Measurements from ENCODE around the gene ZSWIM6. TPM values are rescaled to one million over a fixed set of nuclear protein-coding genes. Genes with fewer than 3 reads are reported as not detected.

The ZSWIM6 gene
- polyA plus RNA-seq, 1 of the 3 experiments (the other 2 are of a cell fraction): 7.4 TPM

DNA sequence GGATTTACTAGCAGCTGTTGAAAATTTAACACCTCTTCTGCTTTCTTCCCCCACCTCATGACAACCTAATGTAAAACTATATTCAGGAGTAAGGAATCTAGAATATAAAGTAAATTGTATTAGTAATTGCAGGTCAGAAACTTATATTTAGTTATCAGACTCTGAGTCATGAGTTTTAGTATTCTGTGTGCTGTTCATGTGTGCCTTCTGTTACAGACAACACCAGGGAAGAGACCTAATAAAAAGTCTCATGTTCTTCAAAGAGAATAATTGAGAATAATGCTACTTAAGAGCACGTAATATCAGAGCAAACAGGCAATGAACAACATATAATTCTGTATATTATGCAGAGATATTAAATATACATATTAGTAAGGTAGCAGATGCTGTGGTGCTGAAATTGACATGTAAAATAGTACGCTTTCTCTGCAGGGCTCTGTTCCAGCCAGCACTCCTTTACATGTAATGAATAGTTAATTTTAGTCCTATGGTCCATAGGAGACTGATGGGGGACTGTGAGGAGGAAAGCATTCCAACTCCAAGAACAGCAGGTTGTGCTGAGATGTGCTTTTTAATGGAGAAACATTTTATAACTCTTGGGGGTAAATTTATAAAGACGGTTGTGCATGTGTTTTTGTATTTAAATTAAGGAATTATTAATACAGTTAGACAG is 106.4 kb downstream of the ZSWIM6 start:
- DNase-seq: no peak
- Histone ChIP-seq H3K4me1 (ENCODE audit: control insufficient read depth in 1 of 2, insufficient read depth in 2 of 2, low read depth in 1 of 2, low read length in 1 of 2) (no peaks in the 10 kb centered on the region; a peak in 3 of 4 replicates), H4K20me1 (ENCODE audit: insufficient read depth) (peaks cover 49% of the 10 kb centered on the region), H3K4me3 (ENCODE audit: low read depth in 2 of 2, low read length in 1 of 2) (no peak overlapping the region), H3K27ac (ENCODE audit: low read depth in 2 of 2, low read length in 1 of 2) (no peak overlapping the region), H3K79me2 (ENCODE audit: insufficient read depth) (peaks cover 73% of the 10 kb centered on the region), H2AFZ (ENCODE audit: low read depth) (no peak overlapping the region), H3K4me2 (no peak overlapping the region), H3K9me2 (no peaks in the 10 kb centered on the region), H3K27me3 (ENCODE audit: insufficient read depth) (no peaks in the 10 kb centered on the region), H3K36me3 (replicated peaks in 1 of 2; ENCODE audit: control insufficient read depth in 1 of 2, insufficient read depth in 2 of 2, low read length in 1 of 2) (peaks cover 0 to 7% of the 10 kb centered on the region in 2 experiments), H3F3A (replicated peaks; ENCODE audit: insufficient read depth) (peaks cover 2% of the 10 kb centered on the region), H3K9me3 (peaks cover 8% of the 10 kb centered on the region; the same call in 1 of the 2 replicates), H3K9ac (no peak overlapping the region)
- 87% methylated on average over 3 of the region's 3 CpGs for WGBS (ENCODE audit: low lambda C conversion rate)
- ChIA-PET CTCF (interaction anchor here (0.9 to 1.1 kb wide), 2 partner anchors 14 to 66 kb away, joined by 3 read pairs; no protein-coding TSS in a partner anchor), POLR2A (no interaction called here)
- TF ChIP-seq, protein P1, sequence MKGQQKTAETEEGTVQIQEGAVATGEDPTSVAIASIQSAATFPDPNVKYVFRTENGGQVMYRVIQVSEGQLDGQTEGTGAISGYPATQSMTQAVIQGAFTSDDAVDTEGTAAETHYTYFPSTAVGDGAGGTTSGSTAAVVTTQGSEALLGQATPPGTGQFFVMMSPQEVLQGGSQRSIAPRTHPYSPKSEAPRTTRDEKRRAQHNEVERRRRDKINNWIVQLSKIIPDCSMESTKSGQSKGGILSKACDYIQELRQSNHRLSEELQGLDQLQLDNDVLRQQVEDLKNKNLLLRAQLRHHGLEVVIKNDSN (IDR thresholded peaks at IDR 0.05; ENCODE audit: borderline replicate concordance, low read depth): no peak
- TF ChIP-seq RAD21 (IDR thresholded peaks at IDR 0.05; ENCODE audit: low read length): no peak
- TF ChIP-seq MXI1 (IDR thresholded peaks at IDR 0.05; ENCODE audit: low read depth, low read length): no peak
- no peak for TF ChIP-seq RFX5 (IDR thresholded peaks at IDR 0.05; ENCODE audit: low read length)
- no peak for TF ChIP-seq TAF1 (IDR thresholded peaks at IDR 0.05; ENCODE audit: borderline replicate concordance, low read depth, low read length)
- no peak for TF ChIP-seq NFIC (IDR thresholded peaks at IDR 0.05; ENCODE audit: borderline replicate concordance)

DNA sequence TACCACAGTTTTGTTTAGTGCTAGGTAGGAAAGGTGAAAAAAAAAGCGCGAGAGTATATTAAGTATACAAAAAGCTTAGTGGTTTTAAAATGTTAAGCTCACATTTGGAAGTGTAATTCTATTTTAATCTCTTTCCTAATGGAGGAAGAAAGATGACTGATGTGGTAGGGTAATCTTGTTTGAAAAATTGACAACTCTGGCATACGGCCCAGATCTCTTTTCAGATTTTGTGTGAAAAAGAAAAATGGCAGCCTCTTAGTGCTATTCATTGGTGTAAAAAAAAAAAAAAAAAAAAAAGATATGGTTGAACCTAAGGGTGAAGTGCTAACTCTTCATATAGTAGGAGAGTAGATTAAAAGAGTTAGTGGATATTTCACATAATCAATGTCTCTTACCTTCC is 108.0 kb downstream of the ZSWIM6 start:
- TF ChIP-seq, protein P1 (IDR thresholded peaks at IDR 0.05; ENCODE audit: borderline replicate concordance, low read depth): no peak
- no peak for TF ChIP-seq FOXJ3 (CRISPR knock-in tag; IDR thresholded peaks at IDR 0.05)
- no peak for TF ChIP-seq FOSL2 (IDR thresholded peaks at IDR 0.05; ENCODE audit: borderline replicate concordance, low read depth)
- TF ChIP-seq RAD21 (IDR thresholded peaks at IDR 0.05; ENCODE audit: low read length): no peak
- no peak for TF ChIP-seq TCF12 (IDR thresholded peaks at IDR 0.05)
- no peak for TF ChIP-seq MEF2A (IDR thresholded peaks at IDR 0.05; ENCODE audit: borderline replicate concordance, low read depth)
- TF ChIP-seq, protein P2, sequence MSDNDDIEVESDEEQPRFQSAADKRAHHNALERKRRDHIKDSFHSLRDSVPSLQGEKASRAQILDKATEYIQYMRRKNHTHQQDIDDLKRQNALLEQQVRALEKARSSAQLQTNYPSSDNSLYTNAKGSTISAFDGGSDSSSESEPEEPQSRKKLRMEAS (IDR thresholded peaks at IDR 0.05; ENCODE audit: low read depth): no peak
- TF ChIP-seq, protein P3, sequence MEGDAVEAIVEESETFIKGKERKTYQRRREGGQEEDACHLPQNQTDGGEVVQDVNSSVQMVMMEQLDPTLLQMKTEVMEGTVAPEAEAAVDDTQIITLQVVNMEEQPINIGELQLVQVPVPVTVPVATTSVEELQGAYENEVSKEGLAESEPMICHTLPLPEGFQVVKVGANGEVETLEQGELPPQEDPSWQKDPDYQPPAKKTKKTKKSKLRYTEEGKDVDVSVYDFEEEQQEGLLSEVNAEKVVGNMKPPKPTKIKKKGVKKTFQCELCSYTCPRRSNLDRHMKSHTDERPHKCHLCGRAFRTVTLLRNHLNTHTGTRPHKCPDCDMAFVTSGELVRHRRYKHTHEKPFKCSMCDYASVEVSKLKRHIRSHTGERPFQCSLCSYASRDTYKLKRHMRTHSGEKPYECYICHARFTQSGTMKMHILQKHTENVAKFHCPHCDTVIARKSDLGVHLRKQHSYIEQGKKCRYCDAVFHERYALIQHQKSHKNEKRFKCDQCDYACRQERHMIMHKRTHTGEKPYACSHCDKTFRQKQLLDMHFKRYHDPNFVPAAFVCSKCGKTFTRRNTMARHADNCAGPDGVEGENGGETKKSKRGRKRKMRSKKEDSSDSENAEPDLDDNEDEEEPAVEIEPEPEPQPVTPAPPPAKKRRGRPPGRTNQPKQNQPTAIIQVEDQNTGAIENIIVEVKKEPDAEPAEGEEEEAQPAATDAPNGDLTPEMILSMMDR (IDR thresholded peaks at IDR 0.05): no peak
- TF ChIP-seq EP300 (IDR thresholded peaks at IDR 0.05; ENCODE audit: borderline replicate concordance in 1 of 2, low read depth in 1 of 2, low read length in 1 of 2): no peak
- TF ChIP-seq, protein P4, sequence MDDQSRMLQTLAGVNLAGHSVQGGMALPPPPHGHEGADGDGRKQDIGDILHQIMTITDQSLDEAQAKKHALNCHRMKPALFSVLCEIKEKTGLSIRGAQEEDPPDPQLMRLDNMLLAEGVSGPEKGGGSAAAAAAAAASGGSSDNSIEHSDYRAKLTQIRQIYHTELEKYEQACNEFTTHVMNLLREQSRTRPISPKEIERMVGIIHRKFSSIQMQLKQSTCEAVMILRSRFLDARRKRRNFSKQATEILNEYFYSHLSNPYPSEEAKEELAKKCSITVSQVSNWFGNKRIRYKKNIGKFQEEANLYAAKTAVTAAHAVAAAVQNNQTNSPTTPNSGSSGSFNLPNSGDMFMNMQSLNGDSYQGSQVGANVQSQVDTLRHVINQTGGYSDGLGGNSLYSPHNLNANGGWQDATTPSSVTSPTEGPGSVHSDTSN (IDR thresholded peaks at IDR 0.05): no peak
- no peak for TF ChIP-seq CHD2 (IDR thresholded peaks at IDR 0.05; ENCODE audit: low read length, partially characterized antibody)
- TF ChIP-seq, protein P5, sequence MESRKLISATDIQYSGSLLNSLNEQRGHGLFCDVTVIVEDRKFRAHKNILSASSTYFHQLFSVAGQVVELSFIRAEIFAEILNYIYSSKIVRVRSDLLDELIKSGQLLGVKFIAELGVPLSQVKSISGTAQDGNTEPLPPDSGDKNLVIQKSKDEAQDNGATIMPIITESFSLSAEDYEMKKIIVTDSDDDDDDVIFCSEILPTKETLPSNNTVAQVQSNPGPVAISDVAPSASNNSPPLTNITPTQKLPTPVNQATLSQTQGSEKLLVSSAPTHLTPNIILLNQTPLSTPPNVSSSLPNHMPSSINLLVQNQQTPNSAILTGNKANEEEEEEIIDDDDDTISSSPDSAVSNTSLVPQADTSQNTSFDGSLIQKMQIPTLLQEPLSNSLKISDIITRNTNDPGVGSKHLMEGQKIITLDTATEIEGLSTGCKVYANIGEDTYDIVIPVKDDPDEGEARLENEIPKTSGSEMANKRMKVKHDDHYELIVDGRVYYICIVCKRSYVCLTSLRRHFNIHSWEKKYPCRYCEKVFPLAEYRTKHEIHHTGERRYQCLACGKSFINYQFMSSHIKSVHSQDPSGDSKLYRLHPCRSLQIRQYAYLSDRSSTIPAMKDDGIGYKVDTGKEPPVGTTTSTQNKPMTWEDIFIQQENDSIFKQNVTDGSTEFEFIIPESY (IDR thresholded peaks at IDR 0.05; ENCODE audit: borderline replicate concordance, low read depth): no peak
- Histone ChIP-seq H3K27me3 (ENCODE audit: insufficient read depth) (no peaks in the 10 kb centered on the region), H3K36me3 (replicated peaks in 1 of 2; ENCODE audit: control insufficient read depth in 1 of 2, insufficient read depth in 2 of 2, low read length in 1 of 2) (peaks cover under 1 to 7% of the 10 kb centered on the region in 2 experiments), H3K9me3 (peaks cover 8% of the 10 kb centered on the region; the same call in 1 of the 2 replicates), H3K4me1 (ENCODE audit: control insufficient read depth in 1 of 2, insufficient read depth in 2 of 2, low read depth in 1 of 2, low read length in 1 of 2) (no peaks in the 10 kb centered on the region; a peak in 3 of 4 replicates), H3F3A (replicated peaks; ENCODE audit: insufficient read depth) (peaks cover 2% of the 10 kb centered on the region), H3K79me2 (ENCODE audit: insufficient read depth) (peaks cover 68% of the 10 kb centered on the region), H3K9ac (no peak overlapping the region), H4K20me1 (ENCODE audit: insufficient read depth) (peaks cover 45% of the 10 kb centered on the region), H2AFZ (ENCODE audit: low read depth) (no peak overlapping the region), H3K27ac (ENCODE audit: low read depth in 2 of 2, low read length in 1 of 2) (no peak overlapping the region), H3K4me3 (ENCODE audit: low read depth in 2 of 2, low read length in 1 of 2) (no peak overlapping the region), H3K9me2 (no peaks in the 10 kb centered on the region), H3K4me2 (no peak overlapping the region)
- POLR2A ChIA-PET: no interaction called here
- 94% methylated on average over 3 of the region's 3 CpGs for WGBS (ENCODE audit: low lambda C conversion rate)
- CTCF ChIA-PET: no interaction called here
- DNase-seq: no peak

Measured in SK-N-SH (cell line).